Kidney (tissue), 14 donors: Measurements from ENCODE around the gene SMPD3. TPM values are rescaled to one million over a fixed set of nuclear protein-coding genes. Genes with fewer than 3 reads are reported as not detected.

Experiments used
- DNase-seq, 5 donors: peaks; one replicate each; pipeline ENCODE4 v3.0.0-alpha.2; 2013 to 2020
- FAIRE-seq: peaks from 2 replicates; lab custom pipeline; 2012; peaks lifted over from hg19 to GRCh38; lab: Jason Lieb, UNC
- H3K27ac ChIP-seq, 2 donors: one replicate each; pipeline ENCODE4 v1.7.0; 2013; ENCODE audit warnings: low read depth in 2 of 2, low read length in 2 of 2, inconsistent platforms in 1 of 2
- H3K27me3 ChIP-seq: one replicate; pipeline ENCODE4 v1.7.1; 2013; ENCODE audit warnings: low read length, inconsistent platforms; ENCODE audit not compliant: control insufficient read depth, insufficient read depth
- H3K36me3 ChIP-seq, 3 donors: one replicate each; pipeline versions ENCODE4 v1.7.0 to v1.7.1; 2013; ENCODE audit warnings: low read length in 3 of 3, control low read depth in 1 of 3, inconsistent platforms in 1 of 3; ENCODE audit not compliant: insufficient read depth in 3 of 3, control insufficient read depth in 2 of 3
- H3K4me1 ChIP-seq, 3 donors: one replicate each; pipeline versions ENCODE4 v1.7.0 to v1.7.1; 2013; ENCODE audit warnings: low read length in 3 of 3, inconsistent platforms in 1 of 3, low read depth in 1 of 3; ENCODE audit not compliant: control insufficient read depth in 2 of 3, insufficient read depth in 2 of 3
- H3K4me3 ChIP-seq, 3 donors: one replicate each; pipeline versions ENCODE4 v1.7.0 to v1.8.1; 2013; ENCODE audit warnings: low read length in 3 of 3, control low read depth in 1 of 3, inconsistent platforms in 1 of 3
- H3K9ac ChIP-seq, 3 donors: one replicate each; pipeline versions ENCODE4 v1.7.0 to v1.7.1; 2013; ENCODE audit warnings: low read length in 3 of 3, control low read depth in 1 of 3, inconsistent platforms in 1 of 3
- H3K9me3 ChIP-seq, 3 donors: one replicate each; pipeline versions ENCODE4 v1.7.0 to v1.7.1; 2013; ENCODE audit warnings: low read length in 3 of 3, control low read depth in 1 of 3, inconsistent platforms in 1 of 3; ENCODE audit not compliant: control insufficient read depth in 2 of 3, insufficient read depth in 1 of 3
- CTCF ChIP-seq: IDR thresholded peaks from 3 replicates; pipeline ENCODE4 v1.5.1; 2012; ENCODE audit warnings: mild to moderate bottlenecking, moderate library complexity, borderline replicate concordance; ENCODE audit not compliant: insufficient read depth; ENCODE audit errors: extremely low read depth
- intact Hi-C: fragments of 100-400 bp; cut with DNase I; formaldehyde crosslinking; loops from one replicate; pipeline ENCODE4 v1.11.1; 2022
- polyA plus RNA-seq: library from polyadenylated mRNA; stranded (reverse); fragments of 350-450 nt; fragmentation: Illumina TruSeq; extraction: RNeasy Lipid Tissue Mini Kit (QIAGEN cat#74804); gene quantifications from one replicate; pipeline ENCODE4 v1.2.3, GENCODE V29; 2014; ENCODE audit warnings: low read depth, low replicate concordance; ENCODE audit not compliant: insufficient read depth
- total RNA-seq: library from RNA; stranded (reverse); fragmentation: NEBNext Ultra II Directional; extraction: Animal tissue kit (Norgen Biotek cat#: 25700); gene quantifications from one replicate; pipeline ENCODE4 v1.2.1, GENCODE V29; 2021
- donor health status: control.
- donor health status: control.
- donor health status: control.
- donor health status: control.
- donor health status: control.
- donor health status: DM: yes; HTN: yes; CAD: no.
- donor health status: Normal renal cell carcinoma (clear cell type).

The SMPD3 gene
- total and polyA plus RNA-seq, 2 donors from 2014 or later = 0.28 to 0.72 TPM

- Histone ChIP-seq H3K9me3 (no peaks in the 10 kb centered on the region), H3K36me3 (no peaks in the 10 kb centered on the region), H3K27ac (no peak overlapping the region), H3K9ac (no peak overlapping the region), H3K27me3 (no peaks in the 10 kb centered on the region), H3K4me3 (no peak overlapping the region), H3K4me1 (no peaks in the 10 kb centered on the region)
- intact Hi-C loops = no loop called here
- TF ChIP-seq CTCF = no peak
- DNase-seq = no peak
- FAIRE-seq = no peak
Measured at GRCh38 chr16:68385371-68385770, 62.9 kb downstream of the SMPD3 start.

GRCh38 chr16:68384288-68385161 is 63.8 kb downstream of the SMPD3 start:
- FAIRE-seq = no peak
- no peak for TF ChIP-seq CTCF

GRCh38 chr16:68383858-68384257 is 64.5 kb downstream of the SMPD3 start:
- intact Hi-C loops = no loop called here

More at GRCh38 chr16:68384288-68385161, 63.8 kb downstream of the SMPD3 start:
- no peaks in the 10 kb centered on the region for H3K9me3 ChIP-seq
- H3K27me3 ChIP-seq = no peaks in the 10 kb centered on the region
- H3K4me3 ChIP-seq = no peak overlapping the region
- peak in 2 of 5 donors; percentile 24 to 57 for DNase-seq
- intact Hi-C loops = no loop called here
- H3K4me1 ChIP-seq = no peaks in the 10 kb centered on the region
- no peaks in the 10 kb centered on the region for H3K36me3 ChIP-seq
- H3K27ac ChIP-seq = no peak overlapping the region
- H3K9ac ChIP-seq = no peak overlapping the region

More at GRCh38 chr16:68383858-68384257, 64.5 kb downstream of the SMPD3 start:
- Histone ChIP-seq H3K4me3 (no peak overlapping the region), H3K4me1 (no peaks in the 10 kb centered on the region), H3K9ac (no peak overlapping the region), H3K36me3 (no peaks in the 10 kb centered on the region), H3K27me3 (no peaks in the 10 kb centered on the region), H3K9me3 (no peaks in the 10 kb centered on the region), H3K27ac (no peak overlapping the region)
- TF ChIP-seq CTCF = no peak
- FAIRE-seq (no peak), DNase-seq (peak in 1 of 5 donors; percentile 28)
